AG08395 (cell line): Measurements from ENCODE around the gene GPRIN1.
A peak's percentile ranks its signal among the peaks of the same experiment; 100 is the strongest.
"Not testable (repeated sequence)": the region's sequence is repeated elsewhere in the genome, so short reads cannot be mapped to it uniquely, and the experiment has no call there.

Experiments used
- DNase-seq: peaks from one replicate; pipeline ENCODE4 v3.0.0; 2012; ENCODE audit warnings: mixed read lengths, low spot score

Gene GPRIN1

GRCh38 chr5:176574297-176574591 lies 35.7 kb downstream of the GPRIN1 start:
- no peak for DNase-seq

GRCh38 chr5:176573564-176574296 lies 36.2 kb downstream of the GPRIN1 start:
- peak; percentile 75 for DNase-seq

- peak; percentile 25 for DNase-seq
These were observed 39.9 kb downstream of the GPRIN1 start for GRCh38 chr5:176570044-176570443.

- no peak for DNase-seq
These were observed 41.3 kb downstream of the GPRIN1 start for GRCh38 chr5:176568657-176569056.

- DNase-seq: no peak
These were observed 44.1 kb downstream of the GPRIN1 start for GRCh38 chr5:176565760-176566288.

GRCh38 chr5:176564002-176564401 lies 46.0 kb downstream of the GPRIN1 start:
- no peak for DNase-seq

- no peak for DNase-seq
These were observed 47.8 kb downstream of the GPRIN1 start for GRCh38 chr5:176562189-176562588.

GRCh38 chr5:176561259-176561658 lies 48.7 kb downstream of the GPRIN1 start:
- no peak for DNase-seq

GRCh38 chr5:176560364-176560763 lies 49.6 kb downstream of the GPRIN1 start:
- no peak for DNase-seq

- no peak for DNase-seq
These were observed 50.3 kb downstream of the GPRIN1 start for GRCh38 chr5:176559683-176560082.

GRCh38 chr5:176557846-176558245 lies 52.1 kb downstream of the GPRIN1 start:
- no peak for DNase-seq

GRCh38 chr5:176553260-176554085 lies 56.5 kb downstream of the GPRIN1 start:
- DNase-seq: no peak

- no peak for DNase-seq
These were observed 57.6 kb downstream of the GPRIN1 start for GRCh38 chr5:176552332-176552869.

- not testable (repeated sequence) for DNase-seq
These were observed 59.0 kb downstream of the GPRIN1 start for GRCh38 chr5:176550937-176551336.

GRCh38 chr5:176550275-176550831 lies 59.6 kb downstream of the GPRIN1 start:
- DNase-seq: no peak

GRCh38 chr5:176549871-176550270 lies 60.1 kb downstream of the GPRIN1 start:
- no peak for DNase-seq

- no peak for DNase-seq
These were observed 61.0 kb downstream of the GPRIN1 start, which contains the start of gene CDHR2 for GRCh38 chr5:176548967-176549444. TSS of gene CDHR2 (plus strand) at chr5:176549342. CDS start at chr5:176565353, 16,011 bp downstream.

- no peak for DNase-seq
These were observed 62.2 kb downstream of the GPRIN1 start for GRCh38 chr5:176547802-176548201.
